Epithelial cell of proximal tubule (primary cell): ENCODE results near the gene TRANK1. TPM values are rescaled to one million over a fixed set of nuclear protein-coding genes. Genes with fewer than 3 reads are reported as not detected.
A peak's percentile ranks its signal among the peaks of the same experiment; 100 is the strongest.
"Not testable (repeated sequence)": the region's sequence is repeated elsewhere in the genome, so short reads cannot be mapped to it uniquely, and the experiment has no call there.

Experiments
- DNase-seq: peaks from one replicate; pipeline ENCODE4 v3.0.0-alpha.2; 2011; ENCODE audit warnings: low read depth
- H3K4me3 ChIP-seq: 2 replicates; pipeline ENCODE4 v1.5.1; 2011; ENCODE audit warnings: low read depth, mild to moderate bottlenecking, low read length
- CTCF ChIP-seq: conservative IDR thresholded peaks from 2 replicates; pipeline ENCODE4 v1.5.1; 2012; ENCODE audit warnings: low read depth, mild to moderate bottlenecking, low read length
- total RNA-seq: library from RNA; depleted of rRNA; stranded (reverse); fragments of >200 nt; gene quantifications from 2 replicates; pipeline ENCODE4 v1.2.3, GENCODE V29; 2015

The TRANK1 gene
- total RNA-seq, 1 donor from 2014 or later = 3.7 TPM

GRCh38 chr3:36965440-36965839 is 20.6 kb upstream of the TRANK1 start:
- DNase-seq = no peak
- no peak for TF ChIP-seq CTCF
- no peak overlapping the region for H3K4me3 ChIP-seq

GRCh38 chr3:36964817-36965216 is 20.0 kb upstream of the TRANK1 start:
- TF ChIP-seq CTCF = no peak
- no peak overlapping the region for H3K4me3 ChIP-seq
- no peak for DNase-seq

- no peak for DNase-seq
- no peak overlapping the region for H3K4me3 ChIP-seq
- no peak for TF ChIP-seq CTCF
Observed at GRCh38 chr3:36964331-36964730, 19.5 kb upstream of the TRANK1 start.

GRCh38 chr3:36963008-36963407 is 18.2 kb upstream of the TRANK1 start:
- DNase-seq, H3K4me3 ChIP-seq: not testable (repeated sequence)

GRCh38 chr3:36960502-36960901 is 15.6 kb upstream of the TRANK1 start:
- no peak for DNase-seq
- no peak overlapping the region for H3K4me3 ChIP-seq
- TF ChIP-seq CTCF = no peak

- DNase-seq = peak; percentile 36
- TF ChIP-seq CTCF = no peak
Observed at GRCh38 chr3:36959821-36960220, 15.0 kb upstream of the TRANK1 start.

GRCh38 chr3:36957862-36958686 is 13.2 kb upstream of the TRANK1 start:
- no peak overlapping the region for H3K4me3 ChIP-seq
- peak; percentile 82 for DNase-seq
- TF ChIP-seq CTCF = no peak

More at GRCh38 chr3:36959821-36960220, 15.0 kb upstream of the TRANK1 start:
- no peak overlapping the region for H3K4me3 ChIP-seq
